HepG2 (cell line): ENCODE results near the gene ACTR1B. TPM values are rescaled to one million over a fixed set of nuclear protein-coding genes. Genes with fewer than 3 reads are reported as not detected.

Experiments
- GATAD1 ChIP-seq: IDR thresholded peaks from 2 replicates; pipeline ENCODE4 v1.6.1; 2016; ENCODE audit warnings: missing genetic modification reagents, missing compliant biosample characterization
- GRHL1 ChIP-seq: sonication (generic); formaldehyde crosslinking; conservative IDR thresholded peaks from 2 replicates; pipeline ENCODE4 v1.8.0; 2022; ENCODE audit warnings: missing genetic modification reagents
- KDM2A ChIP-seq: sonication (generic); formaldehyde crosslinking; IDR thresholded peaks from 2 replicates; pipeline ENCODE4 v1.4.0; 2020; ENCODE audit warnings: low read depth, missing genetic modification reagents, borderline replicate concordance
- KLF9 ChIP-seq: IDR thresholded peaks from 2 replicates; pipeline ENCODE4 v1.6.1; 2016; ENCODE audit warnings: low read depth
- MED1 ChIP-seq: sonication (generic); formaldehyde crosslinking; IDR thresholded peaks from 2 replicates; pipeline ENCODE4 v1.4.0; 2020; ENCODE audit warnings: missing genetic modification reagents
- MXD1 ChIP-seq: sonication (generic); formaldehyde crosslinking; IDR thresholded peaks from 2 replicates; pipeline ENCODE4 v1.4.0; 2020; ENCODE audit warnings: mild to moderate bottlenecking, missing genetic modification reagents
- PATZ1 ChIP-seq: sonication (generic); formaldehyde crosslinking; IDR thresholded peaks from 2 replicates; pipeline ENCODE4 v1.4.0; 2020; ENCODE audit warnings: missing genetic modification reagents
- SIX1 ChIP-seq: sonication (generic); formaldehyde crosslinking; IDR thresholded peaks from 2 replicates; pipeline ENCODE4 v1.4.0; 2020; ENCODE audit warnings: missing genetic modification reagents, borderline replicate concordance
- YY1 ChIP-seq: IDR thresholded peaks from 2 replicates; pipeline ENCODE4 v1.6.1; 2011; ENCODE audit warnings: low read length, low read depth, moderate library complexity, mild to moderate bottlenecking; ENCODE audit not compliant: insufficient read depth, insufficient replicate concordance
- ZBTB44 ChIP-seq: sonication (generic); formaldehyde crosslinking; IDR thresholded peaks from 2 replicates; pipeline ENCODE4 v1.4.0; 2020; ENCODE audit warnings: missing genetic modification reagents
- ZEB1 ChIP-seq: IDR thresholded peaks from 2 replicates; pipeline ENCODE4 v1.6.1; 2012; ENCODE audit warnings: mild to moderate bottlenecking, low read depth, inconsistent platforms; ENCODE audit not compliant: insufficient replicate concordance
- ZNF274 ChIP-seq: sonication (generic); formaldehyde crosslinking; IDR thresholded peaks from 2 replicates; pipeline ENCODE4 v1.5.1; 2020; ENCODE audit warnings: mild to moderate bottlenecking, missing genetic modification reagents
- ZNF275 ChIP-seq: sonication (generic); formaldehyde crosslinking; IDR thresholded peaks from 2 replicates; pipeline ENCODE4 v1.8.0; 2022; ENCODE audit warnings: missing genetic modification reagents, mild to moderate bottlenecking, inconsistent platforms, borderline replicate concordance
- ZNF3 ChIP-seq: IDR thresholded peaks from 2 replicates; pipeline ENCODE4 v1.7.0; 2017; ENCODE audit warnings: inconsistent platforms
- ZNF317 ChIP-seq: sonication (generic); formaldehyde crosslinking; IDR thresholded peaks from 2 replicates; pipeline ENCODE4 v1.5.0; 2020; ENCODE audit warnings: mild to moderate bottlenecking, missing genetic modification reagents
- ZNF331 ChIP-seq: sonication (generic); formaldehyde crosslinking; IDR thresholded peaks from 2 replicates; pipeline ENCODE4 v1.4.0; 2020; ENCODE audit warnings: missing genetic modification reagents
- ZNF34 ChIP-seq: sonication (generic); formaldehyde crosslinking; IDR thresholded peaks from 2 replicates; pipeline ENCODE4 v1.4.0; 2020; ENCODE audit warnings: mild to moderate bottlenecking, missing genetic modification reagents, borderline replicate concordance
- ZNF446 ChIP-seq: sonication (generic); formaldehyde crosslinking; IDR thresholded peaks from 2 replicates; pipeline ENCODE4 v1.5.0; 2020; ENCODE audit warnings: mild to moderate bottlenecking, missing genetic modification reagents
- ZNF549 ChIP-seq: sonication (generic); formaldehyde crosslinking; IDR thresholded peaks from 2 replicates; pipeline ENCODE4 v1.5.0; 2020; ENCODE audit warnings: missing genetic modification reagents
- ZNF670 ChIP-seq: sonication (generic); formaldehyde crosslinking; IDR thresholded peaks from 2 replicates; pipeline ENCODE4 v1.8.0; 2022; ENCODE audit warnings: mild to moderate bottlenecking, missing genetic modification reagents, borderline replicate concordance
- ZNF746 ChIP-seq: sonication (generic); formaldehyde crosslinking; IDR thresholded peaks from 2 replicates; pipeline ENCODE4 v1.8.0; 2022; ENCODE audit warnings: mild to moderate bottlenecking, missing genetic modification reagents
- ZNF841 ChIP-seq: sonication (generic); formaldehyde crosslinking; IDR thresholded peaks from 2 replicates; pipeline ENCODE4 v1.8.1; 2023; ENCODE audit warnings: missing genetic modification reagents, borderline replicate concordance
- ZNF891 ChIP-seq: sonication (generic); formaldehyde crosslinking; IDR thresholded peaks from 2 replicates; pipeline ENCODE4 v1.5.0; 2020; ENCODE audit warnings: mild to moderate bottlenecking, missing genetic modification reagents
- polyA plus RNA-seq, 8 experiments: library from polyadenylated mRNA; depleted of rRNA in 3 of 8; stranded (reverse) in 7 of 8; unstranded in 1 of 8; fragments of >200 nt; fragmentation: Illumina TruSeq in 4 of 8; extraction: Trizol in 4 of 8; gene quantifications; 2 replicates each; pipeline versions ENCODE4 v1.2.1 to v1.2.3, GENCODE V29; 2011 to 2016; ENCODE audit warnings: low read depth in 4 of 8, missing spikeins in 1 of 8, mixed read lengths in 1 of 8; ENCODE audit not compliant: insufficient read depth in 1 of 8
- total RNA-seq, 5 experiments: library from RNA; depleted of rRNA; stranded (reverse); fragments of >200 nt; fragmentation: Illumina TruSeq; extraction: Trizol; gene quantifications; 2 replicates each; pipeline ENCODE4 v1.2.3, GENCODE V29; 2016; ENCODE audit warnings: low read depth in 1 of 5

ACTR1B gene
- total and polyA plus RNA-seq, 2 of the 13 experiments (the other 11 are each of a cell fraction or from before 2014, with no cell fraction given): 61.7 to 76.7 TPM

- TF ChIP-seq MXD1 (CRISPR knock-in tag) (peak; percentile 22; the same call in 1 of the 2 replicates), KLF9 (CRISPR knock-in tag) (no peak), GATAD1 (CRISPR knock-in tag) (peak; percentile 67), ZNF670 (CRISPR knock-in tag) (no peak; the same call in 1 of the 2 replicates), ZBTB44 (CRISPR knock-in tag) (0 out of 2 replicates have a peak, but pooled peaks have one; percentile 34), ZNF446 (CRISPR knock-in tag) (no peak), ZNF34 (no peak), ZNF549 (CRISPR knock-in tag) (peak; percentile 85; the same call in 1 of the 2 replicates), ZNF841 (CRISPR knock-in tag) (no peak), ZNF274 (no peak), YY1 (peak; percentile 56), ZNF275 (CRISPR knock-in tag) (peak; percentile 78; the same call in 1 of the 2 replicates), GRHL1 (no peak), MED1 (peak; percentile 51), SIX1 (CRISPR knock-in tag) (no peak), KDM2A (peak; percentile 57; the same call in 1 of the 2 replicates), ZNF891 (CRISPR knock-in tag) (no peak), ZNF331 (no peak), ZNF317 (peak; percentile 72), PATZ1 (CRISPR knock-in tag) (no peak), ZEB1 (peak; percentile 64), ZNF746 (CRISPR knock-in tag) (no peak; the same call in 1 of the 2 replicates), ZNF3 (no peak)
Measured at GRCh38 chr2:97663962-97664635, at the start of gene ACTR1B (continued).
